PFSK-1 (cell line): ENCODE data around the gene LUZP2.

Source experiments
- FOXP2 ChIP-seq: optimal IDR thresholded peaks from 2 replicates; pipeline ENCODE3; 2011; ENCODE audit warnings: borderline replicate concordance, control low read depth, inconsistent platforms; ENCODE audit not compliant: insufficient read depth; ENCODE audit errors: extremely low read length, extremely low read depth
- POLR2AphosphoS5 ChIP-seq: IDR thresholded peaks from 2 replicates; pipeline ENCODE4 v1.6.1; 2012; ENCODE audit warnings: low read depth, mild to moderate bottlenecking, control low read depth, low read length, moderate library complexity
- SIN3A ChIP-seq: IDR thresholded peaks from 2 replicates; pipeline ENCODE4 v1.6.1; 2012; ENCODE audit warnings: mild to moderate bottlenecking, low read length, moderate library complexity, borderline replicate concordance; ENCODE audit not compliant: insufficient read depth
- TAF1 ChIP-seq: IDR thresholded peaks from 2 replicates; pipeline ENCODE4 v1.6.1; 2012; ENCODE audit warnings: low read length, control low read depth, borderline replicate concordance; ENCODE audit not compliant: insufficient read depth
- TF ChIP-seq, protein P1 (sequence below), 2 experiments: IDR thresholded peaks; 2 replicates each; pipeline versions ENCODE4 v1.6.1 to v1.8.0; 2011 to 2012; ENCODE audit warnings: low read depth in 2 of 2, low read length in 2 of 2, control low read depth in 1 of 2, inconsistent platforms in 1 of 2, mild to moderate bottlenecking in 1 of 2, moderate library complexity in 1 of 2; ENCODE audit not compliant: insufficient read depth in 1 of 2

Gene LUZP2

DNA sequence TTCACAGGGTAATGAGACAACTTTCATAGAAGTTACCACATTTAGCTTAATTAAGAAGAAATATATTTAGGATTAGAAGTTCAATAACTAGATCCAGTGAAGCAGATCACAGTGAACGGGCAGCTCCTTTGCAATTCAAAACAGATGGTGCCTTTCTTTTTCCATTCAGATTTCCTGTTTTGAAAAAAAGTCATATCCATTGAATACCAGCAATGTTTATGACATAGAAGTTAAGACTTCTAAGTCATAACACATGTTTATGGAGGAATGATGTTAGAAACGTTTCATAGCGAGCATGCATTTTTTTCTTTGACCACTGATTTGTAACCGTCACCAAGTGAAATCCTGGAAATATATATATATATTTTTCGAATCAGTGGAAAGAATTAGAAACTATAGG is 24.7 kb downstream of the LUZP2 start:
- TF ChIP-seq SIN3A = no peak
- TF ChIP-seq POLR2AphosphoS5 = no peak
- TF ChIP-seq TAF1 = no peak
- no peak for TF ChIP-seq FOXP2
- TF ChIP-seq, protein P1, sequence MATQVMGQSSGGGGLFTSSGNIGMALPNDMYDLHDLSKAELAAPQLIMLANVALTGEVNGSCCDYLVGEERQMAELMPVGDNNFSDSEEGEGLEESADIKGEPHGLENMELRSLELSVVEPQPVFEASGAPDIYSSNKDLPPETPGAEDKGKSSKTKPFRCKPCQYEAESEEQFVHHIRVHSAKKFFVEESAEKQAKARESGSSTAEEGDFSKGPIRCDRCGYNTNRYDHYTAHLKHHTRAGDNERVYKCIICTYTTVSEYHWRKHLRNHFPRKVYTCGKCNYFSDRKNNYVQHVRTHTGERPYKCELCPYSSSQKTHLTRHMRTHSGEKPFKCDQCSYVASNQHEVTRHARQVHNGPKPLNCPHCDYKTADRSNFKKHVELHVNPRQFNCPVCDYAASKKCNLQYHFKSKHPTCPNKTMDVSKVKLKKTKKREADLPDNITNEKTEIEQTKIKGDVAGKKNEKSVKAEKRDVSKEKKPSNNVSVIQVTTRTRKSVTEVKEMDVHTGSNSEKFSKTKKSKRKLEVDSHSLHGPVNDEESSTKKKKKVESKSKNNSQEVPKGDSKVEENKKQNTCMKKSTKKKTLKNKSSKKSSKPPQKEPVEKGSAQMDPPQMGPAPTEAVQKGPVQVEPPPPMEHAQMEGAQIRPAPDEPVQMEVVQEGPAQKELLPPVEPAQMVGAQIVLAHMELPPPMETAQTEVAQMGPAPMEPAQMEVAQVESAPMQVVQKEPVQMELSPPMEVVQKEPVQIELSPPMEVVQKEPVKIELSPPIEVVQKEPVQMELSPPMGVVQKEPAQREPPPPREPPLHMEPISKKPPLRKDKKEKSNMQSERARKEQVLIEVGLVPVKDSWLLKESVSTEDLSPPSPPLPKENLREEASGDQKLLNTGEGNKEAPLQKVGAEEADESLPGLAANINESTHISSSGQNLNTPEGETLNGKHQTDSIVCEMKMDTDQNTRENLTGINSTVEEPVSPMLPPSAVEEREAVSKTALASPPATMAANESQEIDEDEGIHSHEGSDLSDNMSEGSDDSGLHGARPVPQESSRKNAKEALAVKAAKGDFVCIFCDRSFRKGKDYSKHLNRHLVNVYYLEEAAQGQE (IDR thresholded peaks at IDR 0.05; ENCODE audit: insufficient read depth in 1 of 2, low read depth in 2 of 2, low read length in 2 of 2) = no peak

DNA sequence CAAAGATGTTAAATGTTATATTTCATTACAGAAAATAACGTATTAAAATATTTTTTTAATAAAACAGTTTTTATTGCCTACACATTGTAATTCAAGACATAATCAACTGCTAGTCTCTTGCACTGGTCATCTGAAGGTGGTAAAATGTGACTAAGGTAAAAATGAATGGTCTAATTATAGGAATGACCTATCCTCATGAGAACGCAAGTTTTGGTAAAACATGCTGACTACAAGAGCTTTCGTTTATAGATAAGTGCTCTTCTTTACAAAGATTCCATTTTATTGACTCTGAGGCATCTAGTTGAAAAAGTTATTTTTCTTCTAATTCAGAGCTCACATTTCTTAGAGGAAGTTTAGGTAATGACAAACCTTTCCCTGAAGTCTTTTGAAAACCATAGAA is 27.3 kb downstream of the LUZP2 start:
- TF ChIP-seq POLR2AphosphoS5 (no peak), FOXP2 (no peak), TAF1 (no peak), SIN3A (no peak)
- TF ChIP-seq, protein P1 (IDR thresholded peaks at IDR 0.05; ENCODE audit: insufficient read depth in 1 of 2, low read depth in 2 of 2, low read length in 2 of 2) = no peak

DNA sequence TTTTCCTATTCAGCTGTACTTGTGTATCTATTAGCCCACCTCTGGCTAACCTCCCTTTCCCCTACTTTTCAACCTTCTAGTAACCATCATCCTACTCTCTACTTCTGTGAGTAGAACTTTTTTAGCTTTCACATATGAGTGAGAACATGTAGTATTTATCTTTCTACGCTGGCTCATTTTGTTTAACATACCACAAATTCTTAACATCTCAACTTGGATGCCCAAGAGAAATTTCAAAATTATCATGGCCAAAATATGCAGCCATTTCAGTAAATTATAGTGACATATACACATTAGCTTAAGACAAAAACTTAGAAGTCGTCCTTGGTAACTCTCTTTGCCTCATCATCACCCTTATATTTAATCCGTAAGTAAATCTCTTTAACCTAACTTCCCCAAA is 34.7 kb downstream of the LUZP2 start:
- TF ChIP-seq FOXP2 (no peak), SIN3A (no peak), POLR2AphosphoS5 (no peak), TAF1 (no peak)
- TF ChIP-seq, protein P1 (IDR thresholded peaks at IDR 0.05; ENCODE audit: insufficient read depth in 1 of 2, low read depth in 2 of 2, low read length in 2 of 2) = no peak

DNA sequence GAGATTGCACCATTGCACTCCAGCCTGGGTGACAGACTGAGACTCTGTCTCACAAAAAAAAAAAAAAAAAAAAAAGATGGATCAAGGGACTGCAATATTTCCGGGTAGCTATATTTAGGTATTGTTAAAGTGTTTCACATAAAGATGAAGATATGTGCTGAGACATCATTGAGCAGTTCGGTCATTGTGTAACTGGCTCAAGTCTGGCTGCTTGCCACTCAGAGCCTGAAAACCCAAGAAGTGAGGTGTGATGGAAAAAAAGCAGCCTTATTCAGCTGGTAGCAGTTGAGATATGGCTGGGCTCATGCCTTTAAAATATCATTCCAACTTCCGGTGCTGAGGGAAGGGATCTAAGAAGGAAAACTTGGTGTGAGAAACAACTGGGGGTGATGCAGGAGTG is 46.9 kb downstream of the LUZP2 start:
- no peak for TF ChIP-seq SIN3A
- TF ChIP-seq FOXP2 = no peak
- no peak for TF ChIP-seq POLR2AphosphoS5
- no peak for TF ChIP-seq TAF1
- TF ChIP-seq, protein P1 (IDR thresholded peaks at IDR 0.05; ENCODE audit: insufficient read depth in 1 of 2, low read depth in 2 of 2, low read length in 2 of 2) = no peak

DNA sequence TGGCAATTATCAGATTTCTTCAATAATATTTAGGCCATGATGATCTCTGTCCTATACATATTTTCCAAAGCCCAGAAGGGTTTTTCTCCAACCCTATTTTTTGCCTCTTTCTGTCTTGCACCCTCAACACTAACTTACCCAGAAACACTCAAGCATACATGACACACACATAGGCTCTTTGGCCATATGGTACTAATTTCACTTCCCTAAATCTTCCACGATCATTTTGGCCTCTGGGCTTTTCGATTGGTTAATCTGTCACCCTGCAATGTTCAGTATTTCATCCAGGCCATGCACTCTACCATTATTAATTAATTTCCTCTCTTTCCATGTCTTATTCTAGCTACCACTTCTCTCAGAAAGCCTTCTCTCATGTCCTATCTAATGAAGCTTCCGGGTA is 59.8 kb downstream of the LUZP2 start:
- TF ChIP-seq FOXP2 (no peak), POLR2AphosphoS5 (no peak), TAF1 (no peak)
- TF ChIP-seq, protein P1 (IDR thresholded peaks at IDR 0.05; ENCODE audit: insufficient read depth in 1 of 2, low read depth in 2 of 2, low read length in 2 of 2) = no peak
